Activated CD4-positive, alpha-beta T cell treated with anti-CD3 and anti-CD28 coated beads for 1 hour (primary cell): ENCODE measurements around the gene SLMAP.

Experiments
- DNase-seq: peaks from one replicate; pipeline ENCODE4 v3.0.0-alpha.2; 2020

The SLMAP gene

DNA sequence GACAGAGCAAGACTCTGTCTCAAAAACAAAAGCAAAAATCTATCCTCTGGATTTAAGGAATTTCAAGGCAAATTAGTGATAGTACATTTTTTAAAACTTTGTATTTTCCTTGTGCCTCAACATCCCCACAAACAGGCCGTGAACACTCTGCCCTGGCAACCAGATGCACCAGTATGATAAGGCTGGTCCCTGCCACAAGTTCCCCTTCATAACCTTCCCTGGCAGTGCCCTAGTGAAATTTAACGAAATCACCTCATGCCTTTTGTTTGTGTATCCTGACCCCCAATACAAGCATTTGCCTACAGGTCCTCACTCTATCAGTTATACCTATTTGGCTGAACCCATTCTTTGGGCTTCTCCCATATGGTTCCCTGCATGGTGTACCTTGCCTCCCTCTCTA, 144.7 kb downstream of the SLMAP start:
- DNase-seq = no peak

- DNase-seq = no peak
Measured at GRCh38 chr3:57903124-57903890, 147.2 kb downstream of the SLMAP start.

DNA sequence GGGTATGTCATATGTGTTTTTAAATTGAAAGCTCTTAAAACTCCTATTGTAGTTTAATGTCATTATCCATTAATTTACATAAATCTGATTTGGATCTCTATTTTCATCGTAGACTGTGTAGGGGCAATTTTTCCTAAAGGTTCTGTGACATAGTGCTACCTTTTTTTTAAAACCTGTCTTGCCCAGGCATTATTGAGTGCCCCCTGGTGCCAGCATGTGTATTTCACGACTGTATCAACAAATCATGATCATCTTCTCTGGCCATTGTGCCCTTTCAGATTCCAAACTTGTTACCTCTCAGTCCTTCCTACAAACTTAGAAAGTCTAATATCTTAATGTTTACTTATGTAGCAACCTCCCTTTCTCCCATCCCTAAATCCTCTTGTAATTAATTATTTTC, 154.9 kb downstream of the SLMAP start:
- DNase-seq = no peak

DNA sequence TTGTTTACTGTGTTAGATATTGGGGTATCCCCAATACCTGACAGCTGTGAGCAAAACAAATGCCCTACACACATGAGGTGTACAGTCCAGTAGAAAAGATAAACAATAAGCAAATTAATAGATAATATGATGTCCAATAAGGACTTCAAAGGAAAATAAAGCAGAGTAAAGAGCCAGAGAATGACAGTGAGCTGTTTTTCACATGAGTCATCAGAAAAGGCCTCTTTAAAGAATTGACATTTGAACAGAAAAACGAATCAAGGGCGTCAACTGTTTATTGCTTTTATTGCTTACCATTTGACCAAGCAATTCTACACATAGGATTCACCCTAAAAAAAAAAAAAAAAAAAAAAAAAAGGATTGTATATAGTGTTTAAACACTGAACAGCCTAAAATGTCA, 155.5 kb downstream of the SLMAP start:
- DNase-seq = no peak

DNA sequence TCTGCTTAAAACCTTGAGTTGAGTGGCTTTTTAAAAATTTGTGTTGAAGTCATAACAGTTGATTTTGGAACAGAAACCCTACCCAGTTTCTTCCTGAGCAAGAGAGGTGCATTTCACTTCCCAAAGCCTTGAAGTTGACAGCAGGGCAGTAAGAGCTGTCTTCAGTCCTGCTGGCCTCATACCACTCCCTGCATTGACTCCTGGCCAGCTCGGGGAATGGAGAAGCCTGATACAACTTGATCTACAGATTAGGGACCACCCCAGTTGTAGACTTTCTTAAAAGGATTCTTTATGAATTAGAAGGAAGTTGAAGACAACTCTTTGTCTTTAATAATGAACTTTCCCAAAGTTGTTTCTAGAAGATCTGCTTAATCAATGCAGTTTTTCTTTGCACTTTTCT, 161.5 kb downstream of the SLMAP start:
- no peak for DNase-seq

- no peak for DNase-seq
Measured at GRCh38 chr3:57918123-57918837, 162.2 kb downstream of the SLMAP start.

- no peak for DNase-seq
Measured at GRCh38 chr3:57919987-57920386, 163.9 kb downstream of the SLMAP start.

DNA sequence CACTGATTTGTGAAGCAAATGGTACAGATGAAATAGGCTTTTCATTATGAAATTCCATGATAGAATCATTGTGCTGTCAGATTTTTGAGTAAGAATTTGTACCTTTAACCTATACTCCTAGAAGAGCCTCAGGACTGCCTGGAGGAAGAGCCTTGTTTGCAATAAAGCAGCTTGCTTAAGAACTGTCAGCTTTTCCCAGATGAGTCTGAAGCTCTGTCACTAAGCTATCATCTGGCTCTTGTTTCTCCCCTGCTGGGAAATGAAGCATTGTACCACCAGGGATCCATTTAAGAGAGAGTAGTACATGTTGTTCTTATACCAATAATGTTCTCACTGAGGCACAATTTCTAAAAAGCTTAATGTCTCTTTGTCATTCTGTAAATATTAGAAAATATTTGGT, 167.0 kb downstream of the SLMAP start:
- no peak for DNase-seq

GRCh38 chr3:57923752-57924151, 167.6 kb downstream of the SLMAP start:
- no peak for DNase-seq

DNA sequence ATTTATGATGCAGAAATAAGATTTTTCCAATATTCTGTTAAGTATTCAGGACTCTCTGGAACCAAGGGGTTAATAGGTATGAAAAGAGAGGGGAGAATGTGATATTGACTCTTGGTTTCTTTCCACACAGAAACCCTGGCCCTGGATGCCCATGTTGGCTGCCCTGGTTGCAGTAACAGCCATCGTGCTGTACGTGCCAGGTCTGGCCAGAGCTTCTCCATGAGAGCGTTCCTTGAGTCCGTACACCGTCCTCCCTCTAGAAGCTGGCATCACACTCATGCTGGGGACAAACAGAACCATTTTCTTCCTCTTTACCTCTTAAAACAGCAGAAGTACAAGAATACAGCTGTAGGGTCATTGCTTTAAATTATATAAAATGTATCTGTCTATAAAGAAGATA, 171.1 kb downstream of the SLMAP start:
- no peak for DNase-seq

GRCh38 chr3:57927916-57928315, 171.8 kb downstream of the SLMAP start:
- DNase-seq = no peak

DNA sequence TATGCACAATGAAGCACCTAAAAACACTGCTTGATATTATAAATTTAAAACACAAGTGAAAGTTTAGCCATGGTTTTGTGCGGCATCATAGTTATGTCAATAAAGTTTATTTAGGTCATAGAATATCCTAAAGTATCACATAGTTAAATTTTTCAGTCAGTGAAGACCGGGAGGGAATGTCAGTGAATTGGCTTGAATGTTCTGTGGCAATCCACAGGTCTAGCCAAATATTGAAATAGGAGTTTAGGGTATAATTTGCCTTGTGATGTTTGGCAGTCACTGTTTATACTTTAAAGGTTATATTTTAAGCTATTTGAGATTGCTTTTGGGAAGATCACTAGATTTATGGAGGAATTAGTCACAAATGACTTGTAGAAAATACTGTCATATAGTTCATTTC, 172.4 kb downstream of the SLMAP start:
- DNase-seq = no peak

DNA sequence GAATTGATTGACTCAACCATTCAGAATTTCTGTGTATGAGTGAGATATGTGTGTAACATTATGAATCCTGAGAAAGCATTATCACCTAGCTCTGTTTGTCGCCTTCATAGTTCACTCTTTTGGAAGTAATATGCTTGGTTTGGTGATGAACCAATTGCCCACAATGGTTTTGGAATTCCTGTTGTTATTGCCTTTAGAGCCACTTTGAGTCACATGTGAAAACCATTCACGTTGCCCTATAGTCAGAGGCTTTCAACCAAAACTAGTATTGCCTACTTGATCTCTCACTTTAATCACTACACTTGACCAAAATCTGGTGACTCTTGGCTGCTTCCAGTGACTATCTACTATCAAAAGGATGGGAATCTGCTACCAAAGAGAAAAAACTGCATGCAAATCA, 173.9 kb downstream of the SLMAP start:
- no peak for DNase-seq

DNA sequence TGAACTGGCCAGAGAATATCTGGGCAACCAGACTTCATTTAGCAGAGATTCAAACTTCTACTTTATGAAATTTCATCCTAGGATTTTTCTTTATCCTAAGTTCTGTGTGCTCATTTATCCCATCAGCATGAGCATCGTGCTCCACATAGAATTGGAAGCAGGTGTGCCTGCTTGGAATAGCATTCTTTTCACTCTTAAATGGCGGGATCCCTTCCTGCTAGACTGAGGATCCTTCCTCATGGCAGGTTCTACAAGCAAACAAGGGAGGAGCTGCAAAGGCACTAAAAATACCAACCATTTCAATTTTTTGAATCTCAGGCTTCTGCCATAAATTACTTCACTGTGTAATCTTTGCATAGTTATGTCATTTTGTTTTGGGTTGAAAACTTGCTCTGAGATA, 177.5 kb downstream of the SLMAP start:
- no peak for DNase-seq

GRCh38 chr3:57934373-57934772, 178.3 kb downstream of the SLMAP start:
- no peak for DNase-seq

DNA sequence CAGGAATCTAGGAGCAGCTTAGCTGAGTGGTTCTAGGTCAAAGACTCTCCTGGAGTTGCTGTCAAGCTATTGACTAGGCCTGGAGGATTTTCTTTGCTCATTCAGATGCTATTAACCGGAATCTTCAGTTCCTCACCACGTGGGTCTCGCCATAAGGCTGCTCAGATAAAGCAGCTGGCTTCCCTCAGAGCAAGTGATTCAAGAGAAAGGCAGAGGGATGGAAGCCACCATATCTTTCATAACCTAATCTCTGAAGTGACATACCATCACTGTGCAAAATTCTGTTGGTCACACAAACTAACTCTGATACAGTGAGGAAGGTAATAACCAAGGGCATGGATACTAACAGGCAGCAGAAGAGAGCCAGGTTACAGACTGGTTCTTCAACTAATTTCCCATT, 179.4 kb downstream of the SLMAP start:
- no peak for DNase-seq

- no peak for DNase-seq
Measured at GRCh38 chr3:57937092-57937491, 181.0 kb downstream of the SLMAP start.

DNA sequence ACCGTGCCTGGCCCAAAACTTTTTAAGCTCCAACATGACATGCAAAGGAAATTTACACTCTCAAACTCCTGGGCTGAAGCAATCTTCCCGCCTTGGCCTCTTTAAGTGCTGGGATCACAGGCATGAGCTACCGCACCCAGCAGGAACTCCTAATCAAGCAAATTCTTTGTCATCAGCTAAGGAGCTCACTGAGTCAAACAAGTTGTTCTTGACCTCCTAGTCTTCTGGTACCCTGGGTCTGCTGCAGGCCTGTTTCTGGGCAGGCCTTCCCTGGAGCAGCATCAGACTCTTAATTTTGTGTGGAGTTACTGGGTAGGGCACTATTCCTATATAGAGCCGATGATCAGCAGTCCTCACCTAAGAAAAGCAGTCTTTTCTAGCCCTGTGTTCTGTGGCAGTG, 183.7 kb downstream of the SLMAP start:
- no peak for DNase-seq

- no peak for DNase-seq
Measured at GRCh38 chr3:57942388-57942787, 186.3 kb downstream of the SLMAP start.

DNA sequence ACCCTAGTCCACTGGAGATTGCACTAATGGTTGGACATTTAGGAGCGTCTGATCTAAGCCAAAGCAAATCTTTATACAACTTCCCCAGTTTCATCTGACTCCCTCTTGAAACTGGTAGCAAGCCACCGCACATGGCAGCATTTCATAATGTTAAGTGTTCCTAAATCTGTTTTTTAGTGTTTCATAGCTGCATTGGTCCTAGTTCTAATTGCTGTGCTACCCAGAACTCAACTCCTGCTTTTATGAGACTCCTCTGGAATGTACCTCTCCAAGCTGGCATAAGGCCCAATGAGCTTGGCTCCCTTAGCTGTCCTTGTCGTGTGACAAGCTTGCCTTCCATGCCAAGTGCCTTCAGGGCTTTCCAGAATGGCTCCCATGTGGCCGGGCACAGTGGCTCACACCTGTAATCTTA, 186.8 kb downstream of the SLMAP start:
- DNase-seq = no peak

- DNase-seq = no peak
Measured at GRCh38 chr3:57943525-57944495, 187.7 kb downstream of the SLMAP start.

DNA sequence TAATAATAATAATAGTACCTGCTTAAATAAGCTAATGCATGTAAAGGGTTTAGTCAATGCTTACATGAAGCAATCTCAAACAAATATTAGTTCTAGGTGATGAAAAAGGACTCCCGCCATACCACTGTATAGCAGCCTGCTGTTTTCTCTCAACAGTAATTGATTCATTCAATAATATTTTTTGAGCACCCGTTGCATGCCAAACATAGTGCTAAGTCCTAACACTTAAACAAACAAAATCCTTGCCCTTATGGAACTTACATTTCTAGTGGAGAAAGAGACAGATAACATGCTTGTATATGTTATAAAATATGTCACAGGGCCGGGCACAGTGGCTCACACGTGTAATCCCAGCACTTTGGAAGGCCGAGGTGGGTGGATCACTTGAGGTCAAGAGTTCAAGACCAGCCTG, 190.9 kb downstream of the SLMAP start:
- no peak for DNase-seq

- DNase-seq = no peak
Measured at GRCh38 chr3:57948080-57948671, 192.1 kb downstream of the SLMAP start.
